HEK293T (cell line): Measurements from ENCODE around the gene PHRF1.

Source experiments
- CTCF ChIA-PET: fragments of 350-600 bp; formaldehyde crosslinking; extraction: SDS; loops from one replicate; lab custom pipeline; 2021; ENCODE audit warnings: antibody characterized with exemption, inconsistent platforms; lab: Yijun Ruan, JAX
- POLR2A ChIA-PET: fragments of 350-600 bp; formaldehyde crosslinking; extraction: SDS; loops from one replicate; lab custom pipeline; 2020; ENCODE audit warnings: antibody characterized with exemption, inconsistent platforms; lab: Yijun Ruan, JAX
- DNase-seq: peaks from one replicate; pipeline ENCODE4 v3.0.0; 2012; ENCODE audit warnings: mixed read lengths; ENCODE audit errors: extremely low spot score
- ARNT ChIP-seq: fragments of 450-650 bp; IDR thresholded peaks from 2 replicates; pipeline ENCODE4 v1.6.1; 2017; ENCODE audit warnings: mild to moderate bottlenecking
- BHLHE40 ChIP-seq: fragments of 450-650 bp; IDR thresholded peaks from 2 replicates; pipeline ENCODE4 v1.6.1; 2016; ENCODE audit warnings: mild to moderate bottlenecking, moderate library complexity, borderline replicate concordance
- CTBP1 ChIP-seq: fragments of 450-650 bp; IDR thresholded peaks from 2 replicates; pipeline ENCODE4 v1.6.1; 2016; ENCODE audit warnings: borderline replicate concordance
- ELF4 ChIP-seq: fragments of 450-650 bp; IDR thresholded peaks from 2 replicates; pipeline ENCODE4 v1.6.1; 2017; ENCODE audit warnings: antibody characterized with exemption
- FOXA1 ChIP-seq: fragments of 450-650 bp; IDR thresholded peaks from 2 replicates; pipeline ENCODE4 v1.6.1; 2016; ENCODE audit warnings: mild to moderate bottlenecking
- FOXK2 ChIP-seq: fragments of 450-650 bp; IDR thresholded peaks from 2 replicates; pipeline ENCODE4 v1.6.1; 2016; ENCODE audit warnings: mild to moderate bottlenecking
- FOXM1 ChIP-seq: fragments of 450-650 bp; IDR thresholded peaks from 2 replicates; pipeline ENCODE4 v1.6.1; 2017; ENCODE audit warnings: mild to moderate bottlenecking, borderline replicate concordance
- HDGF ChIP-seq: fragments of 450-650 bp; IDR thresholded peaks from 2 replicates; pipeline ENCODE4 v1.6.1; 2017; ENCODE audit warnings: antibody characterized with exemption, borderline replicate concordance
- L3MBTL2 ChIP-seq: fragments of 450-650 bp; conservative IDR thresholded peaks from 2 replicates; pipeline ENCODE4 v1.6.1; 2016; ENCODE audit warnings: mild to moderate bottlenecking
- LEF1 ChIP-seq: fragments of 450-650 bp; IDR thresholded peaks from 2 replicates; pipeline ENCODE4 v1.6.1; 2017; ENCODE audit warnings: mild to moderate bottlenecking, borderline replicate concordance
- NFRKB ChIP-seq: fragments of 450-650 bp; IDR thresholded peaks from 2 replicates; pipeline ENCODE4 v1.6.1; 2016; ENCODE audit warnings: mild to moderate bottlenecking, moderate library complexity
- SP1 ChIP-seq: fragments of 450-650 bp; IDR thresholded peaks from 2 replicates; pipeline ENCODE4 v1.6.1; 2017
- SUZ12 ChIP-seq: fragments of 450-650 bp; IDR thresholded peaks from 2 replicates; pipeline ENCODE4 v1.6.1; 2016; ENCODE audit warnings: mild to moderate bottlenecking
- TARDBP ChIP-seq: fragments of 450-650 bp; IDR thresholded peaks from 2 replicates; pipeline ENCODE4 v1.6.1; 2016
- ZNF384 ChIP-seq: fragments of 450-650 bp; IDR thresholded peaks from 2 replicates; pipeline ENCODE4 v1.6.1; 2016
- TF ChIP-seq, protein P1 (sequence below): fragments of 450-650 bp; IDR thresholded peaks from 2 replicates; pipeline ENCODE4 v1.6.1; 2016

PHRF1 gene

DNA sequence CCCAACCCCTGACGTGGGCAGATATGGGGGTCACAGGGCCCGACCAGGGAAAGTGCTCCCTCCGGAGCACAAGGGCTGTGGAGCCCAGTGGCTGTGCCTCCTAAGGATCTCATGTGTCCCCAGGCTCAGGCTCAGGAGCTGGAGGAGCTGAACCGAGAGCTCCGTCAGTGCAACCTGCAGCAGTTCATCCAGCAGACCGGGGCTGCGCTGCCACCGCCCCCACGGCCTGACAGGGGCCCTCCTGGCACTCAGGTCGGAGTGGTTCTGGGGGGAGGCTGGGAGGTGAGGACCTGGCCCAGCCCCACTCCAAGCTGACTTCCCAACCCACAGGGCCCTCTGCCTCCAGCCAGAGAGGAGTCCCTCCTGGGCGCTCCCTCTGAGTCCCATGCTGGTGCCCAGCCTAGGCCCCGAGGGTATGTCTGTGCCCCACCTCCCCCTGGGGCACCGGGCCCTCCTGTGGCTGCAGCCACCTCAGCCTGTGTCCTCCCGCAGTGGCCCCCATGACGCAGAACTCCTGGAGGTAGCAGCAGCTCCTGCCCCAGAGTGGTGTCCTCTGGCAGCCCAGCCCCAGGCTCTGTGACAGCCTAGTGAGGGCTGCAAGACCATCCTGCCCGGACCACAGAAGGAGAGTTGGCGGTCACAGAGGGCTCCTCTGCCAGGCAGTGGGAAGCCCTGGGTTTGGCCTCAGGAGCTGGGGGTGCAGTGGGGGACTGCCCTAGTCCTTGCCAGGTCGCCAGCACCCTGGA is 13.0 kb upstream of the PHRF1 start:
- CTCF ChIA-PET = no interaction called here
- TF ChIP-seq HDGF (no peak), L3MBTL2 (no peak), ZNF384 (no peak), FOXK2 (no peak), SP1 (no peak), TARDBP (no peak), SUZ12 (no peak), FOXA1 (no peak), ELF4 (no peak), CTBP1 (no peak), ARNT (no peak), FOXM1 (no peak), NFRKB (no peak), LEF1 (no peak), BHLHE40 (no peak)
- TF ChIP-seq, protein P1, sequence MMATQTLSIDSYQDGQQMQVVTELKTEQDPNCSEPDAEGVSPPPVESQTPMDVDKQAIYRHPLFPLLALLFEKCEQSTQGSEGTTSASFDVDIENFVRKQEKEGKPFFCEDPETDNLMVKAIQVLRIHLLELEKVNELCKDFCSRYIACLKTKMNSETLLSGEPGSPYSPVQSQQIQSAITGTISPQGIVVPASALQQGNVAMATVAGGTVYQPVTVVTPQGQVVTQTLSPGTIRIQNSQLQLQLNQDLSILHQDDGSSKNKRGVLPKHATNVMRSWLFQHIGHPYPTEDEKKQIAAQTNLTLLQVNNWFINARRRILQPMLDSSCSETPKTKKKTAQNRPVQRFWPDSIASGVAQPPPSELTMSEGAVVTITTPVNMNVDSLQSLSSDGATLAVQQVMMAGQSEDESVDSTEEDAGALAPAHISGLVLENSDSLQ = no peak
- POLR2A ChIA-PET = interaction anchor here (0.8 to 1.3 kb wide), 2 partner anchors 9 to 13 kb away, joined by 3 to 4 read pairs; partner anchors contain the start of gene PHRF1
- DNase-seq = no peak

DNA sequence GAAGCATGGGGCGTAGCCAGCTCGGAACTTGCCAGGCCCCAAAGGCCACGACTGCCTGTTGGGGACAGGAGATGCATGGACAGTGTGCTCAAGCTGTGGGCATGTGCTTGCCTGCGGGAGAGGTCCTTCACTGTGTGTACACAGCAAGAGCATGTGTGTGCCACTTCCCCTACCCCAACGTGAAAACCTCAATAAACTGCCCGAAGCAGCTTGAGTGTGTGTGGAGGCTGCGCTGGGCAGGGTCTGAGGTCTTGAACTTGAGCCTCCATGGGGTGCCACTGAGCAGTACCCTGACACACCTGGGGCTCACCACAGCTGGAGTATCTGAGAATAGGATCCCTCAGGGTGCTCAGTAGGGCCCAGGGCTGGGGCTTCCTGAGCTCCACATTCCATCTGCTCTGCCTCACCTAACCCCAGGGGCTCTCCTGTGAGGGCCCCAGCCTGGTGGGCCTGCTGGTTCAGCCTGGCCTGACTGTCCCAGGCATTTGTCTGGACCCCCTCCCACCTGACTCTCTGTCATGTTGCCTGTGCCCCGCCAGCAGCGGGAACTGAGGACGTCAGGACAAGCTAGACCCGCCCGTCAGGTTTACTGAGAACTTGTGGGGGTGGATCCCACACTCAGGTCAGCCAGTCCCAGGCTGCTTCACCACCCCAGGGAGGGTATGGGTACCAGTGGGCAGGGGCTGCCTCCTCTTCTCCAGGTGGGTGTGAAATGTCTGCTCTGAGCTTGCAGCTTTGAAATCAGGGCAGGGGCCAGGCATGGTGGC is 12.3 kb upstream of the PHRF1 start:
- TF ChIP-seq FOXM1 = no peak
- no peak for TF ChIP-seq ZNF384
- no peak for TF ChIP-seq SUZ12
- TF ChIP-seq TARDBP = no peak
- no peak for TF ChIP-seq FOXK2
- no peak for TF ChIP-seq NFRKB
- no peak for TF ChIP-seq ARNT
- TF ChIP-seq, protein P1 = no peak
- no peak for TF ChIP-seq LEF1
- no peak for TF ChIP-seq L3MBTL2
- no peak for TF ChIP-seq SP1
- TF ChIP-seq HDGF = no peak
- TF ChIP-seq BHLHE40 = no peak
- TF ChIP-seq FOXA1 = no peak
- TF ChIP-seq ELF4 = no peak
- CTCF ChIA-PET = no interaction called here
- POLR2A ChIA-PET = interaction anchor here (0.8 to 3.4 kb wide), 2 partner anchors 10 to 12 kb away, joined by 3 to 17 read pairs (median 4); partner anchors contain the start of gene PHRF1

DNA sequence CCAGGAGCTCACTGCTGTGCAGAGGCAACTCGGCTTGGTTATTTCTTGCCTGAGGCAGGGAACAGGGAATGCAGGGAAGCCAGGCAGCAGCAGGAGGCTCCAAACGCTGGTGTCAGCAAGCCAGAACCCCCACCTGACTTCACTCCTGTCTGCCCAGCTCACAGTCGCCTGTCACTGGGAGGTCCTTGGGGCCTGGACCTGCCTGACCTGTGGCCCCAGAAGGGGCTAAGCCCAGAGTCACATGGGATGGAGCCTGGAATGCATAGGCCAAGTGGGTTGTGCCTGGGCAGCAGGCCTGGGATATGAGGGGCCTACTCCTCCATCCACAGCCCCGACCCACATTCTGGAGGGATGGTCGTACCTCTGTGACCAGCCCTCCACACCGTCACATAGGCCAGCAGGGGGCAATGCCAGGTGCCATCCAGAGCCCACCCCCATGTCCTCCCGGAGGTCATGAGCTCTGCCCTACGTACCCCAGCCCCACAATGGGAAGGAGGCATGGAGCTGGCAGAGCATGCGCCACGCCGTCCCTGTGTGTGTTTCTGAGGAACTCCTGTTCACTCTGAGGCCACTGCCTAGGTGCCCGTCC is 10.3 kb upstream of the PHRF1 start:
- CTCF ChIA-PET = interaction anchor here (0.8 to 1.6 kb wide), 2 partner anchors 10 to 12 kb away, joined by 3 to 4 read pairs; no protein-coding TSS in a partner anchor
- no peak for DNase-seq
- TF ChIP-seq SUZ12 (no peak), CTBP1 (no peak), BHLHE40 (no peak), TARDBP (no peak), LEF1 (no peak), FOXK2 (no peak), FOXM1 (no peak), NFRKB (no peak), ARNT (no peak), ELF4 (no peak), HDGF (no peak), L3MBTL2 (no peak), SP1 (no peak), ZNF384 (no peak)
- TF ChIP-seq, protein P1 = no peak
- POLR2A ChIA-PET = interaction anchor here (0.8 to 3.4 kb wide), 4 partner anchors 10 to 30 kb away, joined by 3 to 17 read pairs (median 3); partner anchors contain the start of genes HRAS and PHRF1

More for the DNA sequence above, 12.3 kb upstream of the PHRF1 start:
- DNase-seq = no peak

DNA sequence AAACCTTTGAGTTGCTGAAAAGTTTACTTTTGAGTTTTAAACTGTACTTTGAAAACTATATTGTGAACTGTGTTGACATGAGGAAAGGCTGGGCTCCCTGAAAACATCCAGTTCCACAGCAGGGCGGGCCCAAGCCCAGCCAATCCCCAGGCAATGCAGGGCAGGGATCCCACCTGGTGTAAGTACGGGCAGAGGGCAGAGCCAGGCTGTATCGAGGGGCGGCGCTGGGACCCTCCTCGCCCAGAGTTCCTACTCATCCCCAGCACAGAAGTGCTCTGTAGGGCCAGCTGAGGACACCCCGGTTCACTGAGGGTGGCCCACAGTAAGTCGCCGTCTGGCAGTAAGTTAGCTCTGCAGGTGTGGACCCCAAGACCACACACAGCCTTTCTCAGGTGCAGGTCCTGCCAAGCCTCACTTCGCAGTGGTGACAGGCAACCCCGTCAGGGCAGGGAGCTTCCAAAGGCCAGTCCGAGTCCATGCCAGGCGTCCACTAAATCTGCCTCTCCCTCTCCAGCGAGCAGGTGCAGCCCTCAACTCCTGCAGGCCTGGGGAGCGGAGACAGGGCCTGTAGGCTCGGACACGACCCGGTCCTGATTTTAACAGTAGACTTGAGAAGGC is 9.2 kb upstream of the PHRF1 start:
- ChIA-PET POLR2A (interaction anchor here (0.5 to 3.4 kb wide), 3 partner anchors 9 to 179 kb away, joined by 3 to 17 read pairs (median 3); partner anchors contain the start of gene PHRF1), CTCF (no interaction called here)
- no peak for DNase-seq
- TF ChIP-seq BHLHE40 = no peak
- TF ChIP-seq, protein P1 = no peak
